SIG-M5 treated with dmso at 0.1 percent for 504 hours (cell line): ENCODE measurements around the gene SYT8.
A peak's percentile ranks its signal among the peaks of the same experiment; 100 is the strongest.

Source experiments
- DNase-seq: peaks from one replicate; lab custom pipeline; 2025; ENCODE audit not compliant: unreplicated experiment; lab: John Stamatoyannopoulos, UW

The SYT8 gene

GRCh38 chr11:1831338-1832210 is 3.2 kb upstream of the SYT8 start:
- DNase-seq, result no peak

DNA sequence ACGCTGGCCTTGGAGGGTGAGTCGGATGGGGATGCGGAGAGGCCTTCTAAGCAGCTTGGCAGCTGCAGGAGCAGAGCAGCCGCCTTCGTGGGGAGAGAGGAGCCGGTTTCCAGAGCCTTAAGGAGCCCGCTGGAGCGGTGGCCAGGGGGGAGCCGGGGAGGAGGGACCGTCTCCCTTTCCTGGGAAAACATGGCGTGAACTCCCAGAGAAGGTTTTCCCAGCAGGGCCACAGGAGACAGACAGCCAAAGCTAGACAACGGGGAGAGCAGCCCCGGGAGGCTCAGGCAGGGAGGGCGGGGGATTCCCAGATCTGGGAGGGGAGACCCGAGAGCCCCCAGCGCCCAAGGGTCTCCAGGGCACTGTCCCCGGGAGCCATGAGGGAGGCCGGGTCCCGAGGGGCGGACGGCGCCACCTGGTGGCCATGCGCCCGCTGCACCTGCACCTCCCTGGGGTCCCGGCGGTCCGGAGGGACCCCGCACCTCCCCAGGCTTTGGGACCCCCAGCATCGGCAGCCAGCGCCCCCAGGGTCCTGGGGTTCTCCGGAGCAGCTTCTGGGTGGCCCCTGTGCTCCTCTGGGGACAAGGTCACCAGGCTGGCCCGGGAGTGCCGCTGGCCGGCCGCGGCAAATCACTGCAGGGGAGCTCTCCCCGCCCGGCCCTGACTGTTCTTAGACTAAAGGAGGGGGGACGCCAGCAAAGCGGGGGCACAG is 2.4 kb upstream of the SYT8 start:
- no peak for DNase-seq

DNA sequence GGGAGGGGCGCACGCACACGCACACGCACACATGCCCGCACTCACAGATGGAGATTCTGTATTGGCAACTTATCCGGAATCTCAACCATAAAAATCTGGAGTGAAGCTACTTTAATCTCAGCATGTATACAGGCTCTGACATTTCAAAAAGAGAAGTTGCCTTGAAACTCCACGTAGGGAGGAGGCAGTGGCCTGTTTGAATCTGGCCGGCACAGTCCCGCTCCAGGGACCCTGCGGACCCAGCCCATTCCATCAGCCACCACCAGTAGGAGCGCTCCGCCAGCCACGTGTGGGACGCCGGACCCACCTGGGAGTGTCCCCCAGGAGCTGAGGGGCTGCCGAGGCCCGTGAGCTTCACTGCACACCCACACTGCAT is 1.9 kb upstream of the SYT8 start:
- DNase-seq, result no peak

DNA sequence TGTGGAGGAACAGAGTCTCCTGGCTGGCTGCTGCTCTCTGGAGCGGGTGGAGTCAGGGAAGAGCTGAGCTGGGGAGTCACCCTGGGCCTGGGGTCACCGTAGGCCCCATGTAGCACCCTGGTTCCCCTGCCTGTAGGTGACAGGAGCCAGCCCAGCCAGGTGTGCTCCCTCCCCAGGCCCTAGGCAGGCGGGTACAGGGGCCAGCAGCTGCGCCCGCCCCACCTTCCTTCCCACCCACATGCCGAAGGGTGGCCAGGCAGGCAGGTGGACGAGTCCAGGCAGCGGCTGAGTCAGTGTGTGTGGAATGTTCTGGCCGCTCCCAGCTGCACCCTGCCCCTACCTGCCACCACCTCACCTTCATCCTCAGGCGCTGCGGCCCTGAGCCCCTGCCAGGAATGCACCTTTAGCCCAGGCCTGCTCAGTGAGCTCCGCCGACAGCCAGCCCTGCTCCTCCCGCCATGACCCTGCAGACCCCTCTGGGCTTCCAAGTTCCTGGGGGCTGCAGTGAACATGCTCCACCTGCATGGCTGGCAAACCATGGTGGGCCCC is 654 bp upstream of the SYT8 start:
- DNase-seq, result no peak

DNA sequence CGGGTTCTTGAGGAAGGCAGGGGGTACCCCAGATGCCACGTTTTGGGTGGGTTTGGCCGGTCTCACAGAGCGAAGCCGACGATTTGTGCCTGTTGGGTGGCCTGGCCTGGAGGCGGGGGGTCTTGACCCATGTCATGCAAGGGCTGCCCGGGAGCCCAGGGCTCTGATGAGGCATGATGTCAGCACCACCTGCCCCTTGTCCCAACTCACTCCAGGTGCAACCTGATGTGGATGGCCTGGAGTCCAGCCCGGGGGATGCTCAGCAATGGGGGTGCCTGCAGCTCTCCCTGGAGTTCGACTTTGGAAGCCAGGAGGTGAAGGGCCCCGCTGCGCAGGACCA is 851 bp downstream of the SYT8 start:
- DNase-seq, result no peak

GRCh38 chr11:1836011-1836945 is 1.5 kb downstream of the SYT8 start:
- DNase-seq, result no peak

DNA sequence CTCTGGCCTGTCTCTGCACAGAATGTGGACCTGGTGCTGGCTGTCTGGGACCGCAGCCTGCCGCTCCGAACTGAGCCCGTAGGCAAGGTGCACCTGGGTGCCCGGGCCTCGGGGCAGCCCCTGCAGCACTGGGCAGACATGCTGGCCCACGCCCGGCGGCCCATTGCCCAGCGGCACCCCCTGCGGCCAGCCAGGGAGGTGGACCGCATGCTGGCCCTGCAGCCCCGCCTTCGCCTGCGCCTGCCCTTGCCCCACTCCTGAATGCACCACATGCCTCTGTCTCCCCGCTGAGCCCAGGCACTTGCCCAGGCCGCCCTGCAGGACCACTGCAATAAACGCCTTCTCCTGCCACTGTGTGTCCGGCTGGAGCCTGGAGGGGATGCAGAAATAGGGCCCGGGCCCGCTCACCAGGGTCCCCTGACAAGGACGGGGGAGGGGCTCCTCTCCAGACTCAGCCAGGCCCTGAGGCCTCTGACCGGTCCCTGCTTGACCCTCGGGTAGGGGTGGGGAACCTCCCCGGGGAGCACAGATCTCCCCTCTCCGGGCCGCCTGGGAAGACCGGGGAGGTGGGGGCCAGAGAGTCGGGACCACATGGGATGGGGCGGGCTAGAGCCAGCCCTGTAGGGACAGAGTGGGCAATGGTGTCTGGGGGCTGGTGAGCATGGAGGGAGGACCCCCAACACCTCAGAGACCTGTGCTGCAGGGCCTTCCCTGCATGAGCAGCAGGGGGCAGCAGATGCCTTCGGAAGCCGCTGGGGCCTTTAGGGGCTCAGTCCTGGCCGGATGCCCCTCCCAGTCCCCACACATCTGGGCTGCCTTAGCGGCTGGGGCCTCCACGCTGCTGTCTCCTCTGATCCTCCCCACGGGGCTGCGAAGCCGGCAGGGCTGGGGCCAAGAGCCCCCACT is 2.6 kb downstream of the SYT8 start:
- peak; percentile 24 for DNase-seq

GRCh38 chr11:1838077-1838425 is 3.3 kb downstream of the SYT8 start:
- no peak for DNase-seq

- no peak for DNase-seq
These were observed 3.8 kb downstream of the SYT8 start, which contains the start of gene TNNI2 for GRCh38 chr11:1838426-1839144. TSS of gene TNNI2 (plus strand) at chr11:1838981. CDS start at chr11:1839697, 716 bp downstream.

- DNase-seq, result no peak
These were observed 4.6 kb downstream of the SYT8 start for GRCh38 chr11:1839204-1839923.

- DNase-seq, result peak; percentile 42
These were observed 5.4 kb downstream of the SYT8 start for GRCh38 chr11:1839924-1840779.

GRCh38 chr11:1840780-1841480 is 6.1 kb downstream of the SYT8 start:
- no peak for DNase-seq

DNA sequence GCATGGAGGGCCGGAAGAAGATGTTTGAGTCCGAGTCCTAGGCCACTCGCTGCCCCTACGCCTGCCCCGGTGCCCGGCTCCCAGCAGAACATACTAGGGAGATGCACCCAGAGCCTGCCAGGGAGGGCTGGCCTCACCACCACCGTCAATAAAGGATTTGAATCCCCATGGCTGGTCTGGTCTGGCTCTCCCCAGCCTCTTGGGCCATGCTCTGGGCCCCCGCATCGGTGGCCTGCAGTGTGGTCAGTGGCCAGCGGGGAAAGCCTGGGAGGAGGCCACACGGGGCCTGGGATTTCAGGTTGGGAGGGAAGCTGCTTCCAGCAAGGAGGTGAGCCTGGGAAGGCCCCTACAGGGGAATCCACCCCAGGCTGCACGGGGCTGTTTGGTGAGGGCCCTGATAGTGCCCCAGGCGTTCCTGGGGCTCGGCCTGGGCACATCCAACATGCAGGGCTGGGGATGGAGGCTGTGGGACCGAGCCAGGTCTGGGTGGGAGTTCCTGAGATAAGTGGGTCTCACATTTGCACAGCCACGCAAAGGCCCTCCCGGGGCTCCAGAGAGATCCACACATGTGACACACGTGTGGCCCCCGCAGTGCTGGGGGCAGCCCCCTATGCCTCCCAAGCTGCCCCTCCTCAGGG is 6.8 kb downstream of the SYT8 start:
- DNase-seq, result no peak

- DNase-seq, result no peak
These were observed 7.6 kb downstream of the SYT8 start for GRCh38 chr11:1842149-1843097.

DNA sequence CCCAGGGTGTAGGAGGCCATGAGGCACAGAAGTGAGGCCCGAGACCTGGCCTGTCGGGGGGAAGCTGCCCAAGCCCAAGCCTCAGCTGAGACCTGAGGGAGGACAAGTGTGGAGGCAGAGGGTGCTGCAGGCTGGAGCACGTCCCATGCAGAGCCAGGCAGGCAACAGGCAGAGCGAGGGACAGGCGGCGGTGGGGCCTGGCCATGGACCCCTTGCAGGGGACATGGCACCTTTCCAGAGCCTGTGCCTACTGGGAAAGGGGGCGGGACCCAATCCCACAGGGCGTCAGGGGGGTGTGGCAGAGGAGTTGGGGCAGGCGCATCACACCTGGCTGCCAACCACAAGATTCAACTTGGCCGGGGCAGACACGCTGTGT is 8.3 kb downstream of the SYT8 start:
- no peak for DNase-seq

GRCh38 chr11:1843796-1844195 is 9.0 kb downstream of the SYT8 start:
- DNase-seq, result no peak
